WI38 (cell line): Measurements from ENCODE around the gene SENP1.
A peak's percentile ranks its signal among the peaks of the same experiment; 100 is the strongest.
"Not testable (repeated sequence)": the region's sequence is repeated elsewhere in the genome, so short reads cannot be mapped to it uniquely, and the experiment has no call there.

Experiments
- H3K4me3 ChIP-seq: 2 replicates; pipeline ENCODE4 v1.5.1; 2011; ENCODE audit warnings: low read depth, mild to moderate bottlenecking, control low read depth, low read length
- TF ChIP-seq, protein P1 (sequence below): IDR thresholded peaks from 2 replicates; pipeline ENCODE4 v1.5.1; 2012; ENCODE audit warnings: low read depth, mild to moderate bottlenecking, control low read depth, low read length

The SENP1 gene

DNA sequence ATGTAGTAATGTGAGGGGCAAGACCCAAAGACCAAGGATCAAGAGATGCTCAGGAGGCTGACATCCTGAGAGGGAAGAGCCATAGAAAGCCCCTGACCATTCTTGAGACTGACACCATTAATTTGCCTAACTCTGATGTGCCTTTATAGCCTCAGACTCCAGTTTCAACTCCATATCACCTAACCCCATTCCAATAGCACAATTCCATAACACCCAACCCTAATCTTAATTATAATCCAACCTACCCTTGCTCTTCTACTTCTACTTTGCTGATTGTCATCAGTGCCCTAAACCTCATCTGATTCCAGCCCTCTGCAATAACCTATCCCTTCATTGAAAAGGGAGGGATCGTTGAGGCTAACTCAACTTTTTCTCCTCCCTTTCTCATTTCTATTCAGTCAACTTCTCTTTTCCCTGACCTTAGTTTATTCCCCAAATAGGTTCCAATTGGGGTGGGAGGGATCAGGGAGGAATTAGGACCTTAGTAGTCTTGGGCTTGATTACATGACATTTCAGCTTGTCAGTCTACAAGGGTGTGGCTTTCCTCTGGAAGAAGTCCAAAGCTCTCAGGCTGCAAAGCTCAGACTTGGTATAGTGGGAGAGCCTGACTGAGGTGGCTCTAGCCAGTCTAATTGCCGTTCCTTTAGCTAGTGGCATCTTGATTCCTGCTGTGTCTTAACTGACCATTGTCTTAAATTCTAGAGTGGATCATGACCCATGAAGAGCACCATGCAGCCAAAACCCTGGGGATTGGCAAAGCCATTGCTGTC is 16.4 kb upstream of the SENP1 start:
- no peak overlapping the region for H3K4me3 ChIP-seq
- TF ChIP-seq, protein P1, sequence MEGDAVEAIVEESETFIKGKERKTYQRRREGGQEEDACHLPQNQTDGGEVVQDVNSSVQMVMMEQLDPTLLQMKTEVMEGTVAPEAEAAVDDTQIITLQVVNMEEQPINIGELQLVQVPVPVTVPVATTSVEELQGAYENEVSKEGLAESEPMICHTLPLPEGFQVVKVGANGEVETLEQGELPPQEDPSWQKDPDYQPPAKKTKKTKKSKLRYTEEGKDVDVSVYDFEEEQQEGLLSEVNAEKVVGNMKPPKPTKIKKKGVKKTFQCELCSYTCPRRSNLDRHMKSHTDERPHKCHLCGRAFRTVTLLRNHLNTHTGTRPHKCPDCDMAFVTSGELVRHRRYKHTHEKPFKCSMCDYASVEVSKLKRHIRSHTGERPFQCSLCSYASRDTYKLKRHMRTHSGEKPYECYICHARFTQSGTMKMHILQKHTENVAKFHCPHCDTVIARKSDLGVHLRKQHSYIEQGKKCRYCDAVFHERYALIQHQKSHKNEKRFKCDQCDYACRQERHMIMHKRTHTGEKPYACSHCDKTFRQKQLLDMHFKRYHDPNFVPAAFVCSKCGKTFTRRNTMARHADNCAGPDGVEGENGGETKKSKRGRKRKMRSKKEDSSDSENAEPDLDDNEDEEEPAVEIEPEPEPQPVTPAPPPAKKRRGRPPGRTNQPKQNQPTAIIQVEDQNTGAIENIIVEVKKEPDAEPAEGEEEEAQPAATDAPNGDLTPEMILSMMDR = no peak

DNA sequence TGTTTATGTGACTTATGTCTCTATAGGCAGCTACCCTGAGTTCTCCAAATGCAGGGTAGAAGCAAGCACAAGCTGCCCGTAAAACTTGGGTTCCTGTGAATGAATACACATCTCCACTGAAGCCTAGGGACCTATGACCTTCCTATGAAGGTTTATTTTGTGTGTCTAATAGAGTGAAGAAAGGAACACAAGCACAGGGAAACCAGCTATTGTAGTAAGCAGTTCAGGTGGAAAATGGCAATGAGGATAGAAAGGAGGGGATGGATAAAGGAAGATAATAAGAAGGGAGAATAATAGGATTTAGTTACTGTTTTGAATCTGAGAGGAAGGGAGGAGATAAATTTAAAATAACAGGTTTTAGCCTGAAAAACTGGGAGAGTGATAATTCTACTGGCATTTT is 15.6 kb upstream of the SENP1 start:
- no peak overlapping the region for H3K4me3 ChIP-seq
- TF ChIP-seq, protein P1 = no peak

DNA sequence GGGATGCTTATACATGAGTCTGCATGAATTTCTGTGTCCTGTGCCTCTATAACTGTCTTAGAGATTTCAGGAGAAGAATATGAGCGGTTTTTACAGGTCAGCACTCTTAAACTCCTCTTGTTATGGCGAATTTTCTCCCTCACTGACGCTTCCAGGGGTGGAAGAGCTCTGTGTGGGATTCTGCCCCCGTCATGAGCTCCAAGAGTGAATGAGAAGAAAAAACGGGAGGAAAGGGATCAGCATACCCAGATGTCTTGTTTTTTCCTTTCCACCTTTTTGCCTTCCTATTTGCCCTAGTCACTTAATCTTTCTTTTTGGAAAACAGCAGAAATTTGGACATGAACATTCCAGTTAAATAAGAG is 13.9 kb upstream of the SENP1 start:
- TF ChIP-seq, protein P1 = no peak
- H3K4me3 ChIP-seq = peak overlapping the region; percentile 92

DNA sequence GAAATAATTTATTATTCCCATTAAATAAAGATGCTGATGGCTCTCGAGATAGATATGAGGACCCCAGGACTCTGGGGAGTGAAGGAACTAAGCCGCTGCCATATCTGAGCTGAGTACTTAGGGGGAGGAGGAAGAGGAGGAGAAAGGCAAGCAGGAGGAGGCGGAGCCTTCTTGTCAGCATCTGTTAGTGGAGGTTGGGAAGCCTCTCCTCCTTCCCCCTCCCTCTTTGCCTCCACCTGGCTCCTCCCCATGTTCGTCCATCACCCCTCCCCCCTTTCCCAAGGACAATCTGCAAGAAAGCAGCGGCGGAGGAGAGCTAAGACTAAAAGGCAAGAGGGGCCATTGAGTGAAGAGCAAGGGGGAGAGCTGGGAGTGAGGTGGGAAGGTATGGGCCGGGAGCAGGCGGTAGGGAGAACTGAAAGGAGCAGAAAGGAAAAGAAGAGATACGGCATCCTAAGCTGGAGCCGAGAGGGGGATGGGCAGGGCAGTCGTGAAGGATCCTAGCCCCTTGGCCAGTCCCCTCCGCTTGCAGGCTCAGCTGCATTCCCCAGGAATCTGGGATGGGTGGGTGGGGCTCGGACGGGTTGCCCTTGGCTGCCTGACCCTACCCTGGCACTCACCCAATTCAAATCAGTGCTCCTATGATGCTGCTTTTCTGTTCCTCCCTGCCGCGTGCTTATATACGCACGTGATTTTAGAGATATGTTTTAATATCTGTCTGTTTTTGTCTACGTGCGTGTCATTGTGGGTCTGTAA is 13.4 kb upstream of the SENP1 start, which contains the start of gene PFKM:
Gene PFKM, plus strand, starts transcription at position 287 of the 756 bp plus-strand sequence. CDS start 3,411 bp downstream, outside the sequence.
- H3K4me3 ChIP-seq = peak within 1 kb of the TSS; percentile 92
- TF ChIP-seq, protein P1 = no peak

DNA sequence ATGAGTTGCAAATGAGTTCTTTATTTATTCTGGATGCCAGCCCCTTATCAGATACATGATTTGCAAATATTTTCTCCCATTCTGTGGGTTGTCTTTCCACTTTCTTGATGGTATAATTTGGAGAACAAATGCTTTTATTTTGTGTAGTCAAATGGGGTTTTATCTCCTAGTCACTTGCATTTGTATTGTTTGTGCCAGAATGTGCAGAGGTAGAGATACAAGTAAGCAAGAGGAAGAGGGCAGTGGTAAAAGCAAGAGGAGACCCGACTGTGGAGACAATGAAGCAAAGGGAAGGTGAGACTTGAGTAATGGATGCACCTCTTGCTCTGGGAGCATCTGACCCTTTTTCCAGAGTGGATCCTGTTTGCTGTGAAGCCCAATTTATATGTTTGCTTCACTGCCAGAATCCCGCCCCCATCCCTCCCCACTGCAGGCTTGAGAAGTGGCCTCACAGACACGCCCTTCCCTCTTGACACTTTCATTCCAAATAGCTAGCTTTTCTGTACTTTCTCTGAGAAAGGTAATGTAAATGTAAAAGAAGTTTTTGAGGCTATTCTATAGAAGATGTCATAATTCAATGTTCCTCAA is 12.5 kb upstream of the SENP1 start:
- peak overlapping the region; percentile 92 for H3K4me3 ChIP-seq
- TF ChIP-seq, protein P1 = no peak

DNA sequence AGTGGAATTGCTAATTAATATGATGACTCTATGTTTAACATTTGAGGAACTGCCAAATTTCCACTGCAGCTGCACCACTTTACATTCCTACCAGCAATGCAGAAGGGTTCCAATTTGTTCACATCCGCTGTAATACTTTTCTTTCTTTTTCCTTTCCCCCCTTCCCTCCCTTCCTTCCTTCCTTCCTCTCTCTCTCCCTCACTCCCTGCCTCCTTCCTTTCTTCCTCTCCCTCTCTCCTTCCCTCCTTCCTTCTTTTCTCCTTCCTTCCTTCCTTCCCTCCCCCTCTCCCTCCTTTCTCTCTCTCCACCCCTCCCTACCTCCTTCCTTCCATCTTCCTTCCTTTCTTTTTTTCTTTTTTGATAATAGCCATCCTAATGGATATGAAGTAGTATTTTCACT is 10.1 kb upstream of the SENP1 start:
- TF ChIP-seq, protein P1 = no peak
- H3K4me3 ChIP-seq = no peak overlapping the region

DNA sequence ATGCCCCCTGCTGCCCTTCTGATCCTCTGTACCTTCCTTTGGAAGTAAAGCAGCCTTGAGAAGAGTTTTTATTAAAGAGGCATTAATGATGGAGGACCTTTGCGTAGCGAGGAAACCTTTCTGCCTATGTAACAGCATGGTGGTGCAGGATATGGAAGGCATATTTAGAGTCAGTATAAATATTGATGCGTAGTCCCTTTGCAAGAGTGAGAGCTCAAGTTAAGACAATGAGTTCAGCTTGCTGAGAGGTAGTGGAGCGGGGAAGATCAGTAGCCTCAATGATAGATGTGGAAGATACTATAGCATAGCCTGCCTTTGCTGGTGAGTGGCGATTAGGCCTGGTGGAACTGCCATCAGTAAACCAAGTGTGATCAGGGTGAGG is 5.4 kb upstream of the SENP1 start:
- not testable (repeated sequence) for H3K4me3 ChIP-seq
